Effector CD4-positive, alpha-beta T cell (primary cell): ENCODE measurements around the gene ZCCHC24.
"Not testable (repeated sequence)": the region's sequence is repeated elsewhere in the genome, so short reads cannot be mapped to it uniquely, and the experiment has no call there.

Experiments
- DNase-seq: peaks from one replicate; pipeline ENCODE4 v3.0.0-alpha.2; 2020

Gene ZCCHC24

GRCh38 chr10:79472449-79472848 lies 27.0 kb upstream of the ZCCHC24 start:
- no peak for DNase-seq

GRCh38 chr10:79471776-79472175 lies 26.4 kb upstream of the ZCCHC24 start:
- no peak for DNase-seq

GRCh38 chr10:79470096-79470495 lies 24.7 kb upstream of the ZCCHC24 start:
- DNase-seq: no peak

- DNase-seq: no peak
These were observed 23.6 kb upstream of the ZCCHC24 start for GRCh38 chr10:79468841-79469585.

- DNase-seq: no peak
These were observed 22.7 kb upstream of the ZCCHC24 start for GRCh38 chr10:79468015-79468560.

GRCh38 chr10:79465341-79465740 lies 19.9 kb upstream of the ZCCHC24 start:
- no peak for DNase-seq

- DNase-seq: no peak
These were observed 18.4 kb upstream of the ZCCHC24 start for GRCh38 chr10:79463578-79464496.

GRCh38 chr10:79460687-79461086 lies 15.3 kb upstream of the ZCCHC24 start:
- DNase-seq: no peak

- DNase-seq: no peak
These were observed 13.8 kb upstream of the ZCCHC24 start for GRCh38 chr10:79459243-79459642.

- no peak for DNase-seq
These were observed 13.1 kb upstream of the ZCCHC24 start for GRCh38 chr10:79458483-79458882.

- DNase-seq: no peak
These were observed 11.9 kb upstream of the ZCCHC24 start for GRCh38 chr10:79457256-79457785.

- no peak for DNase-seq
These were observed 8.8 kb upstream of the ZCCHC24 start for GRCh38 chr10:79454259-79454658.

- DNase-seq: no peak
These were observed 8.0 kb upstream of the ZCCHC24 start for GRCh38 chr10:79453392-79453791.

GRCh38 chr10:79452174-79452611 lies 6.8 kb upstream of the ZCCHC24 start:
- DNase-seq: no peak

- DNase-seq: no peak
These were observed 5.7 kb upstream of the ZCCHC24 start for GRCh38 chr10:79451046-79451699.

GRCh38 chr10:79449181-79450146 lies 4.0 kb upstream of the ZCCHC24 start:
- DNase-seq: no peak

GRCh38 chr10:79448732-79449049 lies 3.3 kb upstream of the ZCCHC24 start:
- DNase-seq: no peak

GRCh38 chr10:79447911-79448731 lies 2.7 kb upstream of the ZCCHC24 start:
- no peak for DNase-seq

GRCh38 chr10:79447249-79447648 lies 1.8 kb upstream of the ZCCHC24 start:
- DNase-seq: not testable (repeated sequence)

GRCh38 chr10:79446758-79447084 lies 1.3 kb upstream of the ZCCHC24 start:
- no peak for DNase-seq
